Dendritic cell treated with granulocyte-macrophage colony-stimulating factor and Interleukin-4, amounts not matched to agents 40 ng/mL and 50 ng/mL, for 4 days (primary cell): ENCODE measurements around the gene RPS15A.
"Not testable (repeated sequence)": the region's sequence is repeated elsewhere in the genome, so short reads cannot be mapped to it uniquely, and the experiment has no call there.

Experiments
- H3K27ac Mint-ChIP-seq: one replicate; pipeline ENCODE4 v1.8.0; 2022; ENCODE audit warnings: mild to moderate bottlenecking, mixed read lengths
- H3K27me3 Mint-ChIP-seq: one replicate; pipeline ENCODE4 v1.8.0; 2022; ENCODE audit warnings: mild to moderate bottlenecking, mixed read lengths
- H3K36me3 Mint-ChIP-seq: one replicate; pipeline ENCODE4 v1.8.0; 2022; ENCODE audit warnings: low read depth, mixed read lengths
- H3K4me1 Mint-ChIP-seq: one replicate; pipeline ENCODE4 v1.8.0; 2022; ENCODE audit warnings: low read depth, mixed read lengths
- H3K4me3 Mint-ChIP-seq: one replicate; pipeline ENCODE4 v1.8.0; 2022; ENCODE audit warnings: mild to moderate bottlenecking, moderate library complexity, mixed read lengths
- H3K9me3 Mint-ChIP-seq: one replicate; pipeline ENCODE4 v1.8.0; 2022; ENCODE audit warnings: mixed read lengths
- intact Hi-C: fragments of 100-400 bp; cut with micrococcal nuclease; formaldehyde crosslinking; loops from one replicate; pipeline ENCODE4 v1.15.0; 2022

The RPS15A gene

DNA sequence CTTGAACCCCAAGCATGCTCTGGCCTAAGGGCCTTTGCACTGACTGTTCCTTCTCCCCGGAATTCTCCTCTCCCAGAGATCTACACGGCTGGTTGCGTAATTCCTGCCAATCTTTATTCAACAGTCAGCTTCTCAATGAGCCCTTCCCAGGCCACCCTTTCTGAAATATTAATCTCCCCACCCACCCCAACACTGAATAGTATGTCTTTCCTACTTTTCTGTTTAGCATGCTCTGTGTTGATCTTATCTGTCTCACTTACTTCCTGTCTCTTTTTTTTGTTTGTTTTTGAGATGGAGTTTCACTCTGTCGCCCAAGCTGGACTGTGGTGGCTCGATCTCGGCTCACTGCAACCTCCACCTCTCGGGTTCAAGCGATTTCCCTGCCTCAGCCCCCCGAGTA lies 33.5 kb downstream of the RPS15A start:
- H3K27ac Mint-ChIP-seq, H3K9me3 Mint-ChIP-seq, H3K4me3 Mint-ChIP-seq, H3K36me3 Mint-ChIP-seq, intact Hi-C loops, H3K27me3 Mint-ChIP-seq, H3K4me1 Mint-ChIP-seq: not testable (repeated sequence)

DNA sequence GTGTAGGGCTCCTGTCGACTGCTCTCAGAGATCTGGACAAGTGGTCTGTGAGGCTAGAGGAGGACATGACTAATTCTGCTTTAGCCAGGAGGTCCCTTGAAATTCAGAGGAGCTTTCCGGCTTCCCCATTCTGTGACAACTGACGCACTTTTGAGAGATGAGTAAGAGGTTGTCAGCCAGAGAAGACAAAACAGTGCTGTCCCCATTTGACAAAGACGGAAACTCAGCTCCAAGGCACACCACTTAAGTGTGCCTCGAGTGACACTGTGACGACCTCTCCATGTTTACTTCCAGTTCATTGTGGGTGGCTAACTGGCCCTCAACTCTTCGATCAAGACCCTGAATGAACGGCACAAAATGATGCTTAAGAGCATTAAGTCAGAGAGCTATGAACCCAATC lies 47.3 kb downstream of the RPS15A start:
- H3K9me3 Mint-ChIP-seq, intact Hi-C loops, H3K27ac Mint-ChIP-seq, H3K27me3 Mint-ChIP-seq, H3K36me3 Mint-ChIP-seq, H3K4me1 Mint-ChIP-seq, H3K4me3 Mint-ChIP-seq: not testable (repeated sequence)

DNA sequence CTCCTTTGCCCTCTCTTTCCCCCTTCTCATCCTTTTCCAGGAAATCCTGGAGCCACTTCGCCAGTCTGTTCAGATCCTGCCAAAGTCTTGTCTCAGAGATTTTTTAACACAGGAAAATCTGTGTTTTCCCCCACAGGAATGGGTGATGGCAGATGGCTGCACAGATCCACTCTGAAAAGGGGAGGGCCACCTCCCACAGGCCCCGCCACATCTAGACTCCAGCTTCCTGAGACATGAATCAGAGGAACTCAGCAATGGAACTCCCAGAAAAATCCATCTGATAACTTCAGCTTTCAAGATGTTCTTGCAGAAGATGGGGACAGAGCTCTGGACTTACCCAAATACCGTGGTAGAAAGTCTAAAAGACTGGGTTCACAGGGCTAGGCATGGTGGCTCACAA lies 50.1 kb downstream of the RPS15A start:
- H3K27ac Mint-ChIP-seq, H3K4me1 Mint-ChIP-seq, H3K27me3 Mint-ChIP-seq, H3K9me3 Mint-ChIP-seq, H3K36me3 Mint-ChIP-seq, intact Hi-C loops, H3K4me3 Mint-ChIP-seq: not testable (repeated sequence)

DNA sequence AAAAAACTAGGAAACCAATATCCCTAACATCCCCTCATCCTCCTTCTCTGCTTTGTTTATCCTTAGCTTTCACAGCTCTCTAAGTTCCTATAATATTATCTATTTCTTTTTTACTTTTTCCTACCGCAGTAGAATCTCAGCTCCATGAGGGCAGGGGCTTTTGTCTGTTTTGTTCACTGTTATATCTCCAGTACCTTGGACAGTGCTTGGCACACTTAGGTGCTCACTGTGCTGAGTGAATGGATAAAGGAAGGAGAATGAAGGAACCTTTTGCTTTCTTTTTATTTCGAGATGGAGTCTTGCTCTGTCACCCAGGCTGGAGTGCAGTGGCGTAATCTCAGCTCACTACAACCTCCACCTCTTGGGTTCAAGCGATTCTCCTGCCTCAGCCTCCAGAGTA lies 51.4 kb downstream of the RPS15A start:
- intact Hi-C loops, H3K27me3 Mint-ChIP-seq, H3K4me1 Mint-ChIP-seq, H3K9me3 Mint-ChIP-seq, H3K4me3 Mint-ChIP-seq, H3K27ac Mint-ChIP-seq, H3K36me3 Mint-ChIP-seq: not testable (repeated sequence)

DNA sequence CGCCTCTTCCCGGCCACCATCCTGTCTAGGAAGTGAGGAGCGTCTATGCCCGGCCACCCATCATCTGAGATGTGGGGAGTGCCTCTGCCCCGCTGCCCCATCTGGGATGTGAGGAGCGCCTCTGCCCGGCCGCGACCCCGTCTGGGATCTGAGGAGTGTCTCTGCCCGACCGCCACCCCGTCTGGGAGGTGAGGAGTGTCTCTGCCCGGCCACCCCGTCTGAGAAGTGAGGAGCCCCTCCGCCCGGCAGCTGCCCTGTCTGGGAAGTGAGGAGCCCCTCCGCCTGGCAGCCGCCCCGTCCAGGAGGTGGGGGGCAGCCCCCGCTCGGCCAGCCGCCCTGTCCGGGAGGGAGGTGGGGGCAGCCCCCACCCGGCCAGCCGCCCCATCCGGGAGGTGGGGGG lies 55.9 kb downstream of the RPS15A start:
- H3K36me3 Mint-ChIP-seq, intact Hi-C loops, H3K27me3 Mint-ChIP-seq, H3K27ac Mint-ChIP-seq, H3K9me3 Mint-ChIP-seq, H3K4me1 Mint-ChIP-seq, H3K4me3 Mint-ChIP-seq: not testable (repeated sequence)
